ENCODE results near the gene SLX4.

DNA sequence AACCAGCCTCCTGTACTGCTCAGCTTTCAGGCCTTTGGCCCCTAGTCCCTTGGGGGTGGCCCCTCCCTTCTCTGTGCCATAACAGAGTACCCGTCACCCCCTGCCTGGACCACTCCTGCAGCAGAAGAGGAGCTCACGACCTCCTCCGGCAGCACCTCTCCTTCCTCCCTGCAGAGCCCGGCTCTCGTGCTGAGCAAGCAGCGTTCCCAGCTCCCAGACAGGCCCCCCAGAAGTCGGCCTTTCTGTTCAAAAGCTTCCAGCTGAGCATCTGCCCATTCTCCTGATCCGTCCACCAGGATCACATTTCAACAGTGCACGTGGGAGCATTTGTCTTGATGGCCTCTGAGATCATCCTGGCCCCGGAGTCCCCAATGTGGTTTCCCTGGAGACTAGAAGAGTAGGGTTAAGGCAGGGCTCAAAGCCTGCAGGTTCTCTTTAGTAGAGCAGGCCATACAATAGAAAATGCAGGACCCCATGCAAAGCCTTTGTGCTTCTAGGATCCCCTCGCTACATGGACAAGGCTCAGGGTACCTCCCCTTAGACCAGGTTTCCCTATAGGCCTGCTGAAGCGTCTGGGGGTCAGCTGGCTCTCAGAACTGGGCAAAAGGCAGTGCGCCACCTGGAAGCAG, 69.8 kb downstream of the SLX4 start:
- no peak for TF ChIP-seq POLR2AphosphoS5 (IDR thresholded peaks at IDR 0.05; ENCODE audit: borderline replicate concordance, low read depth, low read length)
- TF ChIP-seq EZH2 (IDR thresholded peaks at IDR 0.05) = no peak
